ENCODE results near the gene CYP2C8. TPM values are rescaled to one million over a fixed set of nuclear protein-coding genes. Genes with fewer than 3 reads are reported as not detected.
"Not testable (repeated sequence)": the region's sequence is repeated elsewhere in the genome, so short reads cannot be mapped to it uniquely, and the experiment has no call there.

The CYP2C8 gene
- polyA plus RNA-seq, 1 experiment: not detected

DNA sequence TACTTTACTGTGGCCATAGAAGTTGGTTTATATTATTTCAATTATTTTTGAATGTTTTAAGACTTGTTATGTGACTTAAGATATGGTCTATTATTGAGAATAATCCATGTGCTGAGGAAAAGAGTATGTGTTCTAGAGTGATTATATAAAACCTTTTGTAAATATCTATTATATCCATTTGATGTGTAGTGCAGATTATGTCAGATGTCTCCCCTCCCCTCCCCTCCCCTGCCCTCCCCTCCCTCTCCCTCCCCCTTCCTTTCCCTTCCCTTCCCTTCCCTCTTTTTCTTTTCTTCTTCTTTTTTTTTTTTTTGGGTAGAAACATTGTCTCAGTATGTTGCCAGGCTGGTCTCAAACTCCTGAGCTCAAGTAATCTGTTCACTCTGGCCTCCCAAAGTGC is 8.3 kb upstream of the CYP2C8 start:
- H3K4me3 ChIP-seq (ENCODE audit: low read depth, low read length): no peak overlapping the region
- ChIA-PET POLR2A (no interaction called here), CTCF (no interaction called here)
- DNase-seq (ENCODE audit: low read depth): no peak
- TF ChIP-seq, protein P1, sequence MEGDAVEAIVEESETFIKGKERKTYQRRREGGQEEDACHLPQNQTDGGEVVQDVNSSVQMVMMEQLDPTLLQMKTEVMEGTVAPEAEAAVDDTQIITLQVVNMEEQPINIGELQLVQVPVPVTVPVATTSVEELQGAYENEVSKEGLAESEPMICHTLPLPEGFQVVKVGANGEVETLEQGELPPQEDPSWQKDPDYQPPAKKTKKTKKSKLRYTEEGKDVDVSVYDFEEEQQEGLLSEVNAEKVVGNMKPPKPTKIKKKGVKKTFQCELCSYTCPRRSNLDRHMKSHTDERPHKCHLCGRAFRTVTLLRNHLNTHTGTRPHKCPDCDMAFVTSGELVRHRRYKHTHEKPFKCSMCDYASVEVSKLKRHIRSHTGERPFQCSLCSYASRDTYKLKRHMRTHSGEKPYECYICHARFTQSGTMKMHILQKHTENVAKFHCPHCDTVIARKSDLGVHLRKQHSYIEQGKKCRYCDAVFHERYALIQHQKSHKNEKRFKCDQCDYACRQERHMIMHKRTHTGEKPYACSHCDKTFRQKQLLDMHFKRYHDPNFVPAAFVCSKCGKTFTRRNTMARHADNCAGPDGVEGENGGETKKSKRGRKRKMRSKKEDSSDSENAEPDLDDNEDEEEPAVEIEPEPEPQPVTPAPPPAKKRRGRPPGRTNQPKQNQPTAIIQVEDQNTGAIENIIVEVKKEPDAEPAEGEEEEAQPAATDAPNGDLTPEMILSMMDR (IDR thresholded peaks at IDR 0.05; ENCODE audit: insufficient read depth, low read depth, low read length): no peak
- H3K27me3 ChIP-seq (ENCODE audit: control insufficient read depth, insufficient read depth, low read length): no peaks in the 10 kb centered on the region
- H3K36me3 ChIP-seq (ENCODE audit: control insufficient read depth, insufficient read depth, low read length): no peaks in the 10 kb centered on the region

GRCh38 chr10:95071107-95071660 is 1.9 kb upstream of the CYP2C8 start:
- Histone ChIP-seq H3K36me3 (ENCODE audit: control insufficient read depth, insufficient read depth, low read length) (no peaks in the 10 kb centered on the region), H3K4me3 (ENCODE audit: low read depth, low read length) (no peak overlapping the region), H3K27me3 (ENCODE audit: control insufficient read depth, insufficient read depth, low read length) (no peaks in the 10 kb centered on the region)
- TF ChIP-seq, protein P1 (IDR thresholded peaks at IDR 0.05; ENCODE audit: insufficient read depth, low read depth, low read length): no peak
- DNase-seq (ENCODE audit: low read depth): no peak
- ChIA-PET POLR2A (no interaction called here), CTCF (no interaction called here)

- DNase-seq (ENCODE audit: low read depth); H3K4me3 ChIP-seq (ENCODE audit: low read depth, low read length); H3K36me3 ChIP-seq (ENCODE audit: control insufficient read depth, insufficient read depth, low read length); H3K27me3 ChIP-seq (ENCODE audit: control insufficient read depth, insufficient read depth, low read length); CTCF ChIA-PET; POLR2A ChIA-PET: not testable (repeated sequence)
Observed at GRCh38 chr10:95064125-95064524, 5.2 kb downstream of the CYP2C8 start.

DNA sequence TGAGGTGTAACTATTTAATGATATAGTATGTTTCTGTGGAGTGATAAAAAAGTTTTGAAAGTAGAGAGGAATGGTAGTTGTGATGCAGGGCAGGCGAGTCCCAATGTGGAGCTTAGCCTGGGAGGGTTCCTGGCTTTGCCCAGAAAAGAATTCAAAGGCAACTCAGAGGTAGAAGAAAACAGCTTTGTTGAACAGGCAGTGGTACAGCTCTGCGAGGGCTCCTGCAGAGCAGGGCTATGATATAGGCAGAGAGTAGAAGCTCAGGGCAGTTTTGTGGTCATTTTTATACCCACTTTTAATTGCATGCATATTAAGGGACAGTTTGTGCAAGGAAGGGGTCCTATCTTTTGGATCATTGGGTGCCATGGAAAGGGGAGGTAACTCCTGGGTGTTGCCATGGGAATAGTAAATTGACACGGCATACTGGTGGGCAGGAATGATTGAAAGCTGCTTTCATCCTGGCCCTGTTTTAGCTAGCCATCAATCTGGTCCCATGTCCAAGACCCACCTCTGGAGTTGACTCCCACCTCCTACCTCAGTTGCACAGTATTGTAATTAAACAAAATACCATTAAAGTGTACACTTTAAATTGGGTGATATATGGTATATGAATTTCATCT is 12.4 kb downstream of the CYP2C8 start:
- H3K36me3 ChIP-seq (ENCODE audit: control insufficient read depth, insufficient read depth, low read length): no peaks in the 10 kb centered on the region
- POLR2A ChIA-PET: no interaction called here
- CTCF ChIA-PET: no interaction called here
- no peak overlapping the region for H3K4me3 ChIP-seq (ENCODE audit: low read depth, low read length)
- H3K27me3 ChIP-seq (ENCODE audit: control insufficient read depth, insufficient read depth, low read length): no peaks in the 10 kb centered on the region
- TF ChIP-seq, protein P1 (IDR thresholded peaks at IDR 0.05; ENCODE audit: insufficient read depth, low read depth, low read length): no peak
- no peak for DNase-seq (ENCODE audit: low read depth)

DNA sequence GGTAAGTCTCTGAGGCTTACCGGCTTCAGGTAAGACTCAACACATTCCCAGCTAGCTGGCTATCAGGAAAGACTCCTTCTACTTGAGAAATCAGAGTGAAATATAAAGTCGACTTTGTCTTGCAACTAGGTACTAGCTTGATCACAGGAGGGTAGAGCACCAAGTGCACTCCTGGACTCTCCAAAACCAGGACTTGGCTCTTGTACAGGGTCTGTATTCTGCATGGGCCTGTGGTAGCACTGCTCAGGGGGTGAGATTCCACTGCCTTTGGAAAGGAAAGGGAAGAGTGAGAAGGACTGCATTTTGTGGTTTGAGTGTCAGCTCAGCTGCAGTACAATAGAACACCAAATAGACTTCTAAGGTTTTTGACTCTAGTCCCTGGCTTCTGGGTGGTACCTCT is 19.4 kb downstream of the CYP2C8 start:
- TF ChIP-seq, protein P1 (IDR thresholded peaks at IDR 0.05; ENCODE audit: insufficient read depth, low read depth, low read length): no peak
- ChIA-PET POLR2A (no interaction called here), CTCF (no interaction called here)

DNA sequence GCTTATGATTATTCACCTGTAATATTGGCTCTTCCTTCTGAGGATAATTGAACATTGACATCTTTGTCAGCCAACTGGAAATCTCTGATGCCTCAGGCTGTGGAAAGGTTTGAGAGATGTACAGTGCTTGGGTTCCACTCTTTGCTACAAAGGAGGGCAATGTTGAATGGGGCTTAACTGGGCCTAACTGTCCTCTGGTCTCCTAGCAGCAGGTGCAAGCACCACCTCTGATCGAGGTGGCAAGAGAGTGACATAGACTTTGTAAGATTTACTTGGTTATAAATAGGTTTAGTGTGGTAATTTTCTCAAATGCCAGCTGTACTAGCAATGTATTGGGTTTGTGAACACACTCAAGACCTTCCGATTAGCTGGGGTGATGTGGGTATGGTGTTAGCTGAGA is 21.1 kb downstream of the CYP2C8 start:
- POLR2A ChIA-PET: no interaction called here
- no peaks in the 10 kb centered on the region for H3K27me3 ChIP-seq (ENCODE audit: control insufficient read depth, insufficient read depth, low read length)

More for the DNA sequence above, 19.4 kb downstream of the CYP2C8 start:
- H3K27me3 ChIP-seq (ENCODE audit: control insufficient read depth, insufficient read depth, low read length): no peaks in the 10 kb centered on the region
- H3K36me3 ChIP-seq (ENCODE audit: control insufficient read depth, insufficient read depth, low read length): no peaks in the 10 kb centered on the region
- no peak for DNase-seq (ENCODE audit: low read depth)
- no peak overlapping the region for H3K4me3 ChIP-seq (ENCODE audit: low read depth, low read length)

More for the DNA sequence above, 21.1 kb downstream of the CYP2C8 start:
- Histone ChIP-seq H3K4me3 (ENCODE audit: low read depth, low read length) (no peak overlapping the region), H3K36me3 (ENCODE audit: control insufficient read depth, insufficient read depth, low read length) (no peaks in the 10 kb centered on the region)
- TF ChIP-seq, protein P1 (IDR thresholded peaks at IDR 0.05; ENCODE audit: insufficient read depth, low read depth, low read length): no peak
- no peak for DNase-seq (ENCODE audit: low read depth)
- CTCF ChIA-PET: interaction anchor here (0.7 kb wide), 1 partner anchor 7 kb away, joined by 3 read pairs; no protein-coding TSS in a partner anchor
